HUES6 (cell line): ENCODE data around the gene LDB2.

Experiments used
- H3K27ac ChIP-seq: 2 replicates; pipeline ENCODE4 v1.7.0; 2013; ENCODE audit warnings: low read depth, mild to moderate bottlenecking, low read length, inconsistent platforms
- H3K27me3 ChIP-seq: 2 replicates; pipeline ENCODE4 v1.6.1; 2013; ENCODE audit warnings: low read length; ENCODE audit not compliant: control insufficient read depth, insufficient read depth
- H3K36me3 ChIP-seq: 2 replicates; pipeline ENCODE4 v1.6.1; 2013; ENCODE audit warnings: low read length; ENCODE audit not compliant: control insufficient read depth, insufficient read depth
- H3K4me1 ChIP-seq: 2 replicates; pipeline ENCODE4 v1.6.1; 2013; ENCODE audit warnings: low read length; ENCODE audit not compliant: control insufficient read depth, insufficient read depth
- H3K4me3 ChIP-seq: 2 replicates; pipeline ENCODE4 v1.5.1; 2013; ENCODE audit warnings: low read depth, low read length
- H3K9ac ChIP-seq: one replicate; pipeline ENCODE4 v1.6.1; 2013; ENCODE audit warnings: mild to moderate bottlenecking, low read length
- H3K9me3 ChIP-seq: 2 replicates; pipeline ENCODE4 v1.6.1; 2013; ENCODE audit warnings: low read depth, low read length; ENCODE audit not compliant: control insufficient read depth, insufficient read depth

Gene LDB2

DNA sequence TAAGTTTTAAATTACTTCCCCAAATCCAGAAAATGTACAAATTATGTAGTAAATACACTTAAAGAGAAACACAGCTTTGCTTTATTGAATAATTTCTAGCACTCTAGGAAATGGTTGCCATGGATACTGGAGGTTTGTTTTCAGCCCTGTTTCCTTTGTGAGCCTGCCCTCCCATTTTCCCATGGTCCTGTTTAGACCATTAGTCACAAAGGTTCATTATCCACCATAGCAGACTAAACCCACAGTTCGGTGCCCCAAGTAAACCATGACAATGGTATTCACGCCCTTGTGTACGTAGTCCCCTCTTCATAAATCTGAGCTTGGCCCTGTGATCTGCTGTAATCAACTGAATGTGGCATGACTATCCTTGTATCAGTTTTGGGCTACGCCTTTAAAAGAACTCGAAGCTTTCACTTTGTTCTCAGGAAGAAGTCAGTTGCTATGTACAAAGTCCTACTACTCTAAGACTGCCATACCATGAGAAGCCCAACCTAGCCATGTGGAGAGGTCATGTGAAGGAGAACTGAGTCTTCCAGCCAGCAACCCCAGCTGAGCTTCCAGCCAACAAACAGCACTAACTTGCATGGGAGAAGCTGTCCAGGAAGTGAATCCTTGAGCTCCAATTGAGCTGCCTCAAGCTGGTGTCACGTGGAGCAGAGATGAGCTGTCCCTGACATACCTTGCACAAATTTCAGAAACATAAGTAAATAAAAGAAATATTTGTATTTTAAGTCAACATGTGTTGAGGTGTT is 300.4 kb downstream of the LDB2 start:
- Histone ChIP-seq H3K36me3 (no peaks in the 10 kb centered on the region), H3K9me3 (no peaks in the 10 kb centered on the region), H3K27ac (no peak overlapping the region), H3K27me3 (no peaks in the 10 kb centered on the region), H3K9ac (no peak overlapping the region), H3K4me1 (peaks cover 5% of the 10 kb centered on the region; the same call in 1 of the 2 replicates), H3K4me3 (no peak overlapping the region)

DNA sequence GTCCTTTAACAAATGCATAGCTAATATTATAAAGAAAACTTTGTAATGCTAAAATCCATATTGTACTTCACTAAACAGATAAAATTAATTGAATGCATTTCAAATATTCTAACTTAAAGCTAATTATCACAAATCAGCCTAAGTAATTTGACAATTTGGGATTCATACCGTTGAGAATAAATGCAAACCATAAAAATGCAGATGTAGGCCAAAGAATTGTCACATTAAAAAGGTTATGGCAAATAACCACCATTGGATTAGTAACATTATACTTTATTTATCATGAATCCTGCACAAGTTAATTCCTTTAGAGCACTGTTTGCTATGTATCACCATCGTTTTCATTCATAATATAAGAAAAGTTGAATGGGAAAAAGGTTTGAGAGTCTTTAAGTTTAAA is 301.0 kb downstream of the LDB2 start:
- Histone ChIP-seq H3K4me1 (peaks cover 5% of the 10 kb centered on the region; the same call in 1 of the 2 replicates), H3K27ac (no peak overlapping the region), H3K36me3 (no peaks in the 10 kb centered on the region), H3K4me3 (no peak overlapping the region), H3K27me3 (no peaks in the 10 kb centered on the region), H3K9me3 (no peaks in the 10 kb centered on the region), H3K9ac (no peak overlapping the region)

DNA sequence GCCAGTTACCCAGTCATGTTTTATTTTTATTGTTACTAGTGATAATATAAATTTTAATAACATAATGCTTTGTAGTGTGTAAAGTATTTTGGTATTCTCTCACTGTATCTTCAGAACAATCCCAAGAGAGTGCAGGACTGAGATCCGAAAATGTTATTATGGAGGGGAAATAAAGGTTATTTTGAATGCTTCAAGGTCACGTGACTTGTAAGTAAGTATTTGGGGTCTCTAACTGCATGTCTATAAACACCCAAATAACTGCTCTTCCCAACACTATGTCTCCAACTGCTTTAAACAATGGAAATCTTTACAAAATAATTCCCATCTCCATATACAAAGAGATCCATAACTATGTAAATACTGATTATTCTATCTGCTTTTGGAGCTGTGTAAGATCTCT is 302.2 kb downstream of the LDB2 start:
- Histone ChIP-seq H3K27ac (no peak overlapping the region), H3K4me1 (peaks cover 8% of the 10 kb centered on the region), H3K4me3 (no peak overlapping the region), H3K9ac (no peak overlapping the region), H3K36me3 (no peaks in the 10 kb centered on the region), H3K9me3 (no peaks in the 10 kb centered on the region), H3K27me3 (no peaks in the 10 kb centered on the region)

DNA sequence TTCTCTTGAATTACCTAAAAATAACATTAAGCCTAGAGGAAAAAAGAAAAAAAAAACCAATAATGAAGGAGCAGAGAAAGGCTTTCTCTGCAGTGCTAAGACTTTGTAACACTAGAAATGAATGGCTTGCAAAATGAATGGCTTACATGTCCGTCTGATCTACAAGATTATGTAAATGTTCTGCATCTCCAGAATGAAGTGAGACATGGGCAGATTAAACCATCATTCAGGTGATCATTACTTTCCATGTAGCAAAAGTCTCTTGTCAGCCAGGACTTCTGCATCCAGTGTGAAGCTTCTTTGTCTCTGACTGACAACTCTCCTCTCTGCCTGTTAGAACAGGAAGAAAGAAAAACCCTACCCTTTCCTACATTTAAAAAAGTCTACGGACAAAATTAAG is 304.3 kb downstream of the LDB2 start:
- H3K27ac ChIP-seq: no peak overlapping the region
- peaks cover 15% of the 10 kb centered on the region for H3K4me1 ChIP-seq
- H3K27me3 ChIP-seq: no peaks in the 10 kb centered on the region
- no peaks in the 10 kb centered on the region for H3K36me3 ChIP-seq
- no peaks in the 10 kb centered on the region for H3K9me3 ChIP-seq
- no peak overlapping the region for H3K4me3 ChIP-seq
- no peak overlapping the region for H3K9ac ChIP-seq

DNA sequence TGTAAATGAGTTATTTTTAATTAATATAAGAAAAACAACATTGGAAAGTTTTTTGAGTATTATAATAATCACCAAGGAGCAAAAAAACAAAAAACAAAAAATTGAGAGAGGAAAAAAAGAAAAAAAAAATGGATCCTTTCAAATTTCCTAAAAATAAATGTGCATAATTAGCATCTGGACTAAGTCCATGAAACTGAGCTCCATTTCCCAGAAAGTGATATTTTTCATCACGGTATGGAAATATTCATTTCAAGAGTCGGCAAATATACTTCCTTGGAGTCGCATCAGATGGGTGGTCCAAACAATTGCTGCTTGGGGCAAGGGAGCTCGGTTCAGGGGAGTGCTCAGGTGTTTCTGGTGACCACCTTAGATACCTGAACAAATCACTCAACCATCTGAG is 305.1 kb downstream of the LDB2 start:
- Histone ChIP-seq H3K36me3 (no peaks in the 10 kb centered on the region), H3K4me3 (no peak overlapping the region), H3K9me3 (no peaks in the 10 kb centered on the region), H3K9ac (no peak overlapping the region), H3K27me3 (no peaks in the 10 kb centered on the region), H3K27ac (no peak overlapping the region), H3K4me1 (peaks cover 15% of the 10 kb centered on the region)

DNA sequence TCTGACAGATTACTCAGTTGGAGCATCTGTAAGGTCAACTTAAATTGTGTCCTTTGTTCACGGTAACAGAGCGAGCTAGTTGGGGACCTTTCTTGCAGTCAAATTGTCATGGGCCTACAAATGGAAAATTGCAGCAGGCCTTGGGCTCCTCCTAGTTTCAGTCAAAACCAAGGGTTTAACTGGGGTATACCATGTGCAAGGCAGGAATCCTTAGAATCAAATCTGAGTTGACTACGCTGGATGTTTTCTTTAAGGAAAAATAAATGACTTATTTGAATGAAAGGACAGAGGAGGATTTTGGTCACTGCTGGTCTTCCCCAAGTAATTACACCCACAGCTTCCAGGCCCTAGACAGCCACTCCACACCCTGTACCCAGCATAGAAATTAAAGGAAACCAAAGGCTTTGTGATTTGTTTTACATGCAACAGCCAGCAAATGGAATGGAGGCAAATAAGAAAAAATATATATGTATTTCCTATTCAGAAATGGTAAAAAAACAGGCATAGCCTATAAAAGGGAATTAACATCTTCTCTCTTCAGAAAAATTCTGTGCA is 307.1 kb downstream of the LDB2 start:
- H3K4me1 ChIP-seq: peaks cover 9% of the 10 kb centered on the region
- H3K9me3 ChIP-seq: no peaks in the 10 kb centered on the region
- no peak overlapping the region for H3K27ac ChIP-seq
- no peak overlapping the region for H3K9ac ChIP-seq
- H3K4me3 ChIP-seq: no peak overlapping the region
- H3K27me3 ChIP-seq: no peaks in the 10 kb centered on the region
- peaks cover 7% of the 10 kb centered on the region; the same call in 1 of the 2 replicates for H3K36me3 ChIP-seq

DNA sequence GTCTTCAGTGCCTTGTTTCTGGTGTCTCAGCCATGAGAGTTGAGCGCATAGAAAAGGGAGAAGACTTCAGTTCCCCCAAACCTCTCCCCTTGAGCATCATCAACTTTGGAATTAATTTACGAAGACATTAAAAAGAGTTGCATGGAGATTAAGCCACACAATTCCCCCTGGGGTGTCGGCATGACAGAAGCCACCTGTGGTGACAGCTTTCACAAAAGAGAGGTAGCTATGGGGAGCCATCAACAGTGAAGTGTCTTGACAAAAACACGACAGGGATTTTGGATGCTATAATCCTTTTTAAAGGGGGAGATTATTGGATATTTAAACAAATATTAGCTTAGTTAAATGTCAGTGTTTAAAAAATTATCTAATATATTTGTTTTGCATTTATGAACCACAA is 307.6 kb downstream of the LDB2 start:
- Histone ChIP-seq H3K9me3 (no peaks in the 10 kb centered on the region), H3K36me3 (peaks cover 7% of the 10 kb centered on the region; the same call in 1 of the 2 replicates), H3K27ac (no peak overlapping the region), H3K4me3 (no peak overlapping the region), H3K4me1 (peaks cover 9% of the 10 kb centered on the region), H3K27me3 (no peaks in the 10 kb centered on the region), H3K9ac (no peak overlapping the region)

GRCh38 chr4:16588651-16589050 is 309.8 kb downstream of the LDB2 start:
- Histone ChIP-seq H3K4me1 (peaks cover 9% of the 10 kb centered on the region), H3K4me3 (no peak overlapping the region), H3K9me3 (no peaks in the 10 kb centered on the region), H3K27ac (no peak overlapping the region), H3K27me3 (no peaks in the 10 kb centered on the region), H3K9ac (no peak overlapping the region), H3K36me3 (peaks cover 7% of the 10 kb centered on the region; the same call in 1 of the 2 replicates)

GRCh38 chr4:16588149-16588548 is 310.3 kb downstream of the LDB2 start:
- peaks cover 7% of the 10 kb centered on the region; the same call in 1 of the 2 replicates for H3K36me3 ChIP-seq
- no peak overlapping the region for H3K27ac ChIP-seq
- peaks cover 9% of the 10 kb centered on the region for H3K4me1 ChIP-seq
- H3K4me3 ChIP-seq: no peak overlapping the region
- no peak overlapping the region for H3K9ac ChIP-seq
- no peaks in the 10 kb centered on the region for H3K27me3 ChIP-seq
- H3K9me3 ChIP-seq: no peaks in the 10 kb centered on the region

DNA sequence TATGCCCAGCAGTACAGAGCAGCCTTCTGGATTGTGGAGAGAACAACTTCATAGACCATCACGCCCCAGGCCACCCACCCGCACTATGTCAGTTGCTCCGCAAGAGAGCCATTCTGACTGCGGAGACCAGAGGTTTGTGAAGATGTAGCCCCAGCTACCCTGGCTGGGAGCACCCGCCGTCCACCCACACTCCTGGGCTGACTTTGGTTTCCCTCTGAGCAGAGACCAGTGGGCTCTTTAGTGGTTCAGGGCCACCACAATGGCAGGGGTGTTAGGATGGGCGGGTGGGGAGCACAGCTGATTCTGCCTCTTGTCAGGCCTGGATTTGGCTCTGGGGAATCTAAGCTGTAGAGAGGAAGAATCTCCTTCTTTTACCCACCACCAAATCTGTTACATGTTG is 313.4 kb downstream of the LDB2 start:
- Histone ChIP-seq H3K27ac (no peak overlapping the region), H3K27me3 (no peaks in the 10 kb centered on the region), H3K9ac (no peak overlapping the region), H3K4me3 (no peak overlapping the region), H3K4me1 (no peaks in the 10 kb centered on the region), H3K9me3 (no peaks in the 10 kb centered on the region), H3K36me3 (peaks cover 8% of the 10 kb centered on the region; the same call in 1 of the 2 replicates)

- H3K27ac ChIP-seq: no peak overlapping the region
- H3K36me3 ChIP-seq: peaks cover 10% of the 10 kb centered on the region; the same call in 1 of the 2 replicates
- no peak overlapping the region for H3K4me3 ChIP-seq
- no peaks in the 10 kb centered on the region for H3K27me3 ChIP-seq
- H3K4me1 ChIP-seq: no peaks in the 10 kb centered on the region
- H3K9ac ChIP-seq: no peak overlapping the region
- no peaks in the 10 kb centered on the region for H3K9me3 ChIP-seq
Observed at GRCh38 chr4:16583764-16584163, 314.7 kb downstream of the LDB2 start.
